ENCODE measurements around the gene FAM170B.

The FAM170B gene

DNA sequence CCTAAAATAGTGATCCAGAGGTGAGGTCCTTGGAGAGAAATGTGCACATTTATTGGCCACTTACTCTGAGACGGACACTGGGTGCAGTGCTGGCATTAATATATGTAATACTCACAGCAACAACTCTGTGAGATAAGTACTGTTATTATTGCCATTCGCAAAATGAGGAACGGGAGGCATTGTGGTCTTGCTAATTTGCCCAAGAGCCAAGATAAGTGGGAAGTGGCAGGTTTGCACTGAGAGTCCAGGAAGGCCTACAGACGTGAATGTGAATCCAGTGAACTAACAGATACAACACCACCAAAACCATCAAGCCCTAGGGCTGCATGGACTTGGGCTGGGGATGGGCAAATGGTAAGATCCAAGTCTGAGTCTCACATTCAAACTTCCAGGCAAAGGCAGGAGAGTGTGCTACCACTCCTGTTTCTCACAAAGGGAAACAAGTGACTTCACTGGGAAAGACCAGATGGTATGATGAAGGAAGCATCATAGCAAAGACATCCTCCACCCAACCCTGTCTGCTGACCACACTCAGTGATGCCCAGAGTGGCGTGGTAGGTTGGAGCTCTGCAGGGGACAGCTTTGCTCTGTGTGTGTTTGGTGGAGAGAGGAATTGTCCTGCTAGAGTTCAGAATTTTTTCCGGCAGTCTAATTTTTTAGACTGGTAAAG, 35.1 kb upstream of the FAM170B start:
- no peak for DNase-seq

DNA sequence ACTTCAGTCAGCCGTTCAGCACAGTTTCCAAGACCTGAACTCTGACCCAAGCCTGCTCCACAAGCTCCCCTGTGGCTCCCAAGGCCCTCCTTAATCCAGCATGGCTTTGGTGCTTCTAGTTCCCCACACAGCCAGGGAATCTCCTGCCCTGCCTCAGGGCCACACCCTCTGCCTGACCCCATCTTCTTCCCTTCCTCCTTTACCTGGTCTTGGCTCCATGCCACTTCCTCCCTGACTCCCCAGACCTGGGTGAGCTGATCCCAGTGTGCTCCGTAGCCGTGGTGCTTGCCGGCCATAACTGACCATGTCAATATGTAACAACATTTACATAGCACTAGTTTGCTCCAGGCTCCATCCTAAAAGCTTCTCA, 34.3 kb upstream of the FAM170B start:
- DNase-seq: no peak

DNA sequence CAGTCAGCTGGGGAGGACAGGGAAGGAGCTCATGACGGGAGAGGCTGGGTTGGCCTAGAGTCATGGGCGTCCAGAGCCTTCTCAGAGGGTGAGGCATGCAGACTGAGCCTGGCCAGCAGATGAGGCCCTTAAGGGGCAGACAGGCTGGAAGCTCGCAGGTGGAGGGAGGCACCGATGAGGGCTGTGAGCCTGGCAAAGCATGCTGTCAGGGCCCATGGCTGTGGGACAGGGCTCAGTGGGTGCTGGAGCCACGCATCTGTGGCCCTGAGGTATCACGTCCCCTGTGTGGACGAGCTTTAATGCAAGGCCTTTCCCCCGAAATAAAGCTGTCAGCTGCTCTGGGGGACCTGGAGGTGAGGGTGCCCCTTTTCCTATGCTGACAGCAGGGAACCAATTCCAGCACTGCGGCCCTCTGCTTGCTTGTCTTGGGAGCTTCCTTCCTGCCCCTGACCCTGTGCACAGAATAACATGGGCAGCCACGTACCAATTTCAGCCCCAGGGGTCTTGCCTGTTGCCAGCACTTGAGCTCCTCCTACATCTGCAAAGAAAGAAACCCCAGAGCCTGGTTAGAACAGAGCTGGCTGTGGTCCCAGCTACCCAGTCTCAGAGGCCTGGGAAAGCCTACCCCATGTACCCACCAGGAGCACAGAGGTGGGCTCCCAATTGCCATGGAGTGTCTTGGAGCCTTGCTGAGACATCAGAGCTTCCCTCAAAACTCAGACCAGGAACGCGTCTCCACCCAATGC, 33.8 kb upstream of the FAM170B start:
- DNase-seq: no peak

DNA sequence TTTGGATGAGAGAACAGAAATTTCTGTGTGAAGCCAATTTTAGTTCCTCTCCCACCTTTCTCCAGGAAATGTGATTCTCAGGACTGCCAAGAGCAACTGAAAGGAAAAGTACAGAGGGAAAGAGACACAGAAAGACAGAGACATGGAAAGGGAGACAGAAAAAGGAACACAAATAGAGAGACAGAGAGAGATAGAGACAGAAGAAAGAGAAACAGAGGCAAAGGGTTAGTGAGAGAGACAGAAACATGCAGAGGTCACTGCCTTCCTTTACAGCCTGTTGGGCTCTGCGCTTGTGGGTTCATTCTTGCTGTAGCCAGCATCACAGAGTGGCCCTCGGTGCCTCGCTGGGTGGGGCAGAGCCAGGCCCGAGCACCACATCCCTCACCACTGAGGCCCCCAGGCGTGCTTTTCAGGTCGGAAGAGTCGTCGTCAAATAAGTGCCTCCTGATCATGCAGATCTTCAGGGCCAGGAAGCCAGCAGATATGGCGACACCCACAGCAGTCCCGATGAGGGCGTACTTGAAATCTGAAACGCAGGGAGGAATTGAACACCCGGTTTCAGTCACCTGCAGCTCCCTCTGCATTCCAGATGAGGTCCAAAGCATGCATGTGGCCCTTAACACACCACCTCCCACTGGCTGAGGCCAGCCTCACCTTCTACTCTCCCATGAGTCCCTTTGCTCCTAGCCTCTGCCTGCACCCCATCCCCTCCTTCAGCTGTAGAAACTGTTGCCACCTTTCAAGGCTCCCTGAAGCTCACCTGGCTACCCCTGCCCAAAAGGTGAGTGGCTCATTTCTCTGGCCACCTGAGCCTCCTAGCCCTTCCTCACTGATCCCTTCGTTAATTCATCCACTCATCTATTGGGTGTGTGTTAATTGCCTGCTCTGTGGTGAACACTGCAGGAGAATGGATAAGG, 32.9 kb upstream of the FAM170B start:
- DNase-seq: no peak

DNA sequence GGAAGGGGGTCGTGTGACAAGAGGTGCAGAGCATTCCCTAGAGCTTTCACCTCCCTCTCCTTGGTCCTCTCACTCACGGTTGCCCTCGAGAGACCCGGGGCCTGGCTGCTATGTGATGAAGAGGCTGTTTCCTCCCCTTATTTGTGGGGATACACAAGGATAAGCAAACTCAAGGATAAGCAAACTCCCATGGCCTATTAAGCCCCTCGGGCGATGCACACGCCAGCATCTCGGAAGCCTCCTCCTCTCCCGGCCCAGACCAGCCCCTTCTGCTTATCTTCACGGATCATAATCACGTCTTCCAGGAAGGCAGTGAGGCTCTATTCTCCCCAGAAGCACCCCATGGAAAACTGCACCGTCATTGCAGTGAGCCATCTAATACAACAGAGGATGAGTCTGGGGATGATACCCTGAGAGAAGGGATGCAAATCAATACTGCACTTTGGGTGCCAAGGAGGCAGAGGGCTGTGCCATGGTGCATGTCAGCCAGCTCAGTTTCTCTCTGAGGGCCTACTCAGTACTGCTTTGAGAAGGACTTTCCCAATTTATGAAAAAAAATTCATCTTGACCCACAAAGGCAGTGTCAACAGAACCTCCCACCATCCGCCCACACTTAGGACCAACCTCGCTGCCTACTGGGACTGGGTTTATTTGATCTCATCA, 32.1 kb upstream of the FAM170B start:
- DNase-seq: no peak

DNA sequence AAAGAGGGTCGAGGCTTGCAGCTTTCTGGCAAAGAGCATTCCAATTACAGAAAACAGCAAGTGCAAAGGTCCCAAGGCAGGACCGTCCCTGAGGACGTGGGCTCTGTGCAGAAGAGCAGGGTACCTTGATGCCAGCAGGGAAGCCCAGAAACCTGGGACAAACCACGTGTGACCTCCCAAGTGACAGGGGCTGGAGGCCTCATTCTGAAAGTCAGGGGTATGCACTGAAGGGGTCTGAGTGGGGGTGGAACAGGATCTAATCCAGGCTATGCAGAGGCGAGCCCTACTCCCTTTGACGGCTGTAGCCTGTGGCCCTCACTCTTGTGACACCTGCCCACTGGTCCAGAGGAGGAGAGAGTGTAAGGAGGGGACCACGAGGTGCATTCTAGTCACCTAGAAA, 31.4 kb upstream of the FAM170B start:
- no peak for DNase-seq

DNA sequence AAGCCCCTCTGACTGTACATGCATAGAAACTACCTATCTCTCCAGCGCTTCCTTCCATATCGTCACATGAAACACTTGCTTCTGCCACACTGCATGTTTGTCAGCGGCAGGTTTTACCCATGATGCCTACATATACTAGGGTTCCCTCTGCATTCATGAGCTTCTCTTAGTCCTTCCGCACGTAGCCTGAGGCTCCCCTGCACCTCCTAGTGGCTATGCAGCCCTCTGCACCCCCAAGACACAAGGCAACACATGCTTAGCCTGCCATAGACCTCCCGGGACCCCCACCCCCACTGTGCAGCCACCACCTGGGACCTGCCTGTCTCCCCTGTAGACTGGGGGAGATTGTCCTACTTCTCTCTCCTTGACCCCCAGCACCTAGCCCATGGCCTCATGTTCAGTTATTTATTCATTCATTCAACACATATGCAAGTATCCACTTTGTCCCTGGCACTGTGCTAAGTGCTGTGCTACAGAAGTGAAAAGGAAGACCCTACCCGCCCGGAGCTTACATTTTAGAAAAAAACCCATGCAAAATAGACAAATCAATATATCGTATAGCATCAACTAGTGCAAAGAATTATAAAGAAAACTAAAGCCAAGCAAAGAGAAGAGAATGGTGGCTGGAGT, 30.9 kb upstream of the FAM170B start:
- no peak for DNase-seq

DNA sequence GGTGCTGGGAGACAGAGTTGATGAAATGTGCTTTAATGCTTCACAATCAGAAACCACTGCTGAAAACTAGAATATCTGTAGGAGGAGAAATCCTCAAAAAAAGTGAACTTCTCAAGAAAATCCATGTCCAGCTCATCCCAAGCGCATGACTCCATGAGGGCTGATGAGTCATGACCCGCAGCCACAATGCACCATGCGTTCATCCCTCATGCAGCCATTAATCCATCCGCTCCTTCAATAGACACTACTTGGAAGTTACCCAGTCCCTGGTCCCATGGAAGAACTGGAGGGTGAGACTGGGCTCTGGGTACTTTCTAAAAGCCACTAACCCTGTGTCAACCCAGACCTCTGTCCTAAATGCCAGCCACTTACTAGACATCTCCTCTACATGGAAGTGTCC, 29.9 kb upstream of the FAM170B start:
- DNase-seq: no peak

DNA sequence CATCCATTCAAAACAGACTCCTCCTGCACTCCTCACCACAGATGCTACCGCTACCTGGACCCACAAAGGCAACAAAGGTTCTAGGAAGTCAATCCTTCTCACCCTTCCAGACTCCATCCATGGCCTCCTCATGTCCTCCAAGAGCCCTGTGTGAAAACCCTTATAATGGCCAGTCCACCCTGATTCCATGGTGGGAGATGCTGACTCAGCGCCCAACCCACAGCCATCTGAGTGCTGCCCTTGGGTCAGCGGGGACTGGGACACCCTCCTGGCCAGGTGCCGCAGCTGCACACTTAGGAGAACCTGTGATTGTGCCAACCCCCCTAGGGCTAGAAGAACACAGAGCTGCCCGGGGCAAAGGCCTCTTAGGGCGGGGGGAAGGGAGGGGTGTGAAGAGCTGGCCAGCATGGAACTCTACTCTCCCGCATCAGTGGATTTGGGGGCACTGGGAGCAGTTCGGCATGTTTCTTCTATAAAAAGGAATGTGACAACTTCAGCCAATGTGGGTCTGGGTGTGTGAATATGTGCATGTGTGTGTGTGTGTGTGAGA, 29.0 kb upstream of the FAM170B start:
- no peak for DNase-seq

DNA sequence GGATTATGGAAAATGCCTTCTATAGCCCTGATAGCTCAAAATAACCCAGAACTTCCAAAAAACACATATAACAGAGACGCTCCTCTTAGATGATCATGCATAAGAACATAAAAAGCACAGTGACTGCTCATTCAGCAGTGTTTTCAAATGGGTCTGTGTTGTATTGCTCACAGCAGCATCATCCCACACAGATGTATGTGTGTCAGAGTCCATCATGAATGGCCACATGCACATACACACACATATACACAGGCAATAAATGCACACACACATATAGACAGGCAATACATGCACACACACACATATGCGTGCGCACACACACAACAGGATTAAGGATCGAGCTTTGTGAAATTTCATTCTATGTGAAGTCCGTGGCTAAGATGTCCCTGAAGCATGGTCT, 28.2 kb upstream of the FAM170B start:
- no peak for DNase-seq

DNA sequence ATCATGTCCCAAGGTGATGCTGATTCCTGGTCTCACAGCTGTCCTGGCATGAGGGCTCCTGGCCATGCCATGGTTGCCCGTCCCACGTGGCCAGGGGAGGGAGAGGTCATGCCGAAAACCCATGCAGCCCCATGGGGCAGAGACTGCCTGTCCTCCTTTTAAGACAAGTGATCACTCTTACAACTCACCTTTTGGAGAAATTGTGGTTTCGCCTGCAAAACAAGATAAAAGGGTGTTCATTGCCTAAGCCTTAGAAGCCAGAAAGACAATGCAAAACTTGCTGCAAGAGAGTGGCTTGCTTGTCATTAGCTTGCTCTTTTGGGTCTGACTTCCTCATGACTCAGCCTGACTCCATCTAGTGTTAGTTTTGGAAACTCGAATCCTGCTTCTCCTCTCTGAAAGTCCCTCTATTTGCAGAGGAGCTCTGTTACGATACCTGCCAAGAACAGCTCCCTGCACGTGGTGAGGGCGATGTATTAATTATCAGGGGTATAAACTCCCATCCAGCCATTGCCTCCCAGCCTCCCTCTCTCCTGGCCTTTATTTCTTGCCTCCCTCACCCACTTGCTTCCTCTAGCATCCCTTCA, 27.7 kb upstream of the FAM170B start:
- DNase-seq: no peak

DNA sequence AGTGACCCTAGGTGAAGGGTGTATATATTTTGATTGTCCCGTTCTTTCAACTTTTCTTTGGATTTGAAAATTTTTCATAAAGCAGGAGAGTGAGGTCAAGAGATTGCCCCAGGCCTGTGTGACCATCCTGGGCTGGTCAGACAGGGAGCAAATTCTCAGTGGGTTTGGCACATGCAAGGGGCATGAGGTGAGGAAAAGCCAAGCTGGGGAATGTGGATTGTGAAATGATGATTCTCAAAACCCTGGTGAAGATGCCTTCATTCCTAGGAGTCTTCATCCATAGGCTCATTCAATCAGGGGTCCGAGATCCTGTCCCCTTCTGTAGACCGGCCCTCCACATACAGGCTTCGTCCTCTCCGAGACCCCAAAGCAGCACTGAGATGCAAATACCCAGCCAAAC, 27.0 kb upstream of the FAM170B start:
- no peak for DNase-seq

DNA sequence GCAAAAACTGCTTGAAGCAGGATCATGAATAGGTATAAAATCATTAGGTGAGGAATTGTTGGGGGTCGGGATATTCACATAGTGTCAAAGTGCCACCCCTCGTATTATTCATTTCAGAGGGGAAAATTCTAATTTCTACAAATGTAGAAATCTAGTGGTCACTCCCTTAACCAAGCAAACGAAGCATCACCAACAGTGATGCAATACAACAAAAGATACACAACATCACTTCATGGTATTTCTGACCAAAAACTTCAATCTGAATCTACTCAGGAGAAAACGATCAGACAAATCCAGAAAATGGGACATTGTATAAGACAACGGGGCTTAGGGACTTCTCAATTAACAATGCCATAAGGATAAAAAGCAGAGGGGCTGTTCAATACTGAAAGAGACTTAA, 26.3 kb upstream of the FAM170B start:
- DNase-seq: no peak

DNA sequence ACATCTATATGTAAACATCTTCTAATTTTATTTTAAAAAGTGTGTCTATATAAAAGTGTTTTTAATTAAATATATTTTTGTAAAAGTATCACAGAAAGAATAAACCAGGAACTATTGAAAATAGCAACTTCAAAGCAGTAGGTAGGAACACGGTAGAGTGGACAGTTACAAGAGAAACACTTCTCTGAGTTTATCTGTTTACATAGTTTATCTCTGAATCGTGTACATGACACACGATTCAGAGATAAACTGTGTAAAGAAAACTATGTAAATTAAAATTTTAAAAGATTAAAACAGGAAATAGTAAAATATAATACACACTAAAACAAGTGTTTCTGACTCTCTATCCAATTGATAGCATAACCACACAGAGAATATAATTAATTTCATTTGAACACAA, 25.1 kb upstream of the FAM170B start:
- no peak for DNase-seq

DNA sequence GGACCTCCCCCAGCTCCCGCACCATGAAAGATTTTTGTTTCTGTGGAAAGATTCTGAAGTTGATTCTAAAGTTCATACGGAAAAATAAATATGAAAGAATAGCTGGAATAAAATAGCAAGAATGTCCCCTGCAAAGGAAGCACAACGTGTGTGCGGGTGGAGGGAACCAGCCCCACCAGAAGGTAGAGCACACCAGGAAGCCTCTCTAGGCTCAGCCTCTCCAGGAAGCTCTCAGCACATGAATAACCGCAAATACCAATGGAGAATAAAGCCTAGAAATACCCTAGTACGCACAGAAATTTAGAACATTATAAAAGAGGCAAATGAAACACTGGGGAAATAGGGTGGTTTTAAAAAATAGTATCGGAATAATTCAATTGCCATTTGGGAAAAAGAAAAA, 24.6 kb upstream of the FAM170B start:
- no peak for DNase-seq

DNA sequence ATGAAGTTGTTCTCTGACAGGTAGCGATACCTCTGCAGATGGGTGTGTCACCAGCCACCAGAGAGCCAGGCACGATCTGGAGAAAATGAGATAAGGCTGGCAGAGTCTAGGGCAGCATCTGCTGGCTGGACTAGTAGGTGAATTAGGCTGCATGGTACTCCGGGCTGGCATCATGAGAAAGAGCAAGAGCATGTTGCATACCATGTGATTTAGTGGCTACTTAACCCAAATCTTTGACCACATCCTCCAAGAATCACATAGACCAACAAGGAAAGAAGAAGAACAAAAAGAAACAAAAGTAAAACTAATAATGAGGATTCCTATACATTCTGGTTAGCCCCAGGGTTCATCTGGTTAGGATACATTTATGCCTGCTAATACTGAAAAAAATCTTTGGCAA, 23.4 kb upstream of the FAM170B start:
- DNase-seq: no peak

DNA sequence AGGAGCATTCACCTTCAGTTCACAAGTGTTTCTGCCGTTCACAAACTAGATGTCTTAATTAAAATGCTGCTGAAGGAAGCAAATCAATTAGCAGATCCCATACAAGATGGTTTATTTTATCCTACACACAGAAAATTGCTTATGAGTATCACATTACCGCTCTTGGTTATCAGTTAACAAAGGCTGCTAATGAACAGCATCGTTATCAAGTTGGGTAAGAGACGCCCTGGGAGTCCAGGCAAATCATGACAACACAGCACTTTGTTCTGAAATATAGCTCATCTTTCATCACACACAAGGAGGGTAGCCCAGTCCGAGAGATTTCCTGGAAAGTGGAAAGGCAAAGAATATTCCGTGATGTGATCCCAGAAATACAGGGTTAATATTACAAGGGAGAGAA, 20.8 kb upstream of the FAM170B start:
- no peak for DNase-seq

DNA sequence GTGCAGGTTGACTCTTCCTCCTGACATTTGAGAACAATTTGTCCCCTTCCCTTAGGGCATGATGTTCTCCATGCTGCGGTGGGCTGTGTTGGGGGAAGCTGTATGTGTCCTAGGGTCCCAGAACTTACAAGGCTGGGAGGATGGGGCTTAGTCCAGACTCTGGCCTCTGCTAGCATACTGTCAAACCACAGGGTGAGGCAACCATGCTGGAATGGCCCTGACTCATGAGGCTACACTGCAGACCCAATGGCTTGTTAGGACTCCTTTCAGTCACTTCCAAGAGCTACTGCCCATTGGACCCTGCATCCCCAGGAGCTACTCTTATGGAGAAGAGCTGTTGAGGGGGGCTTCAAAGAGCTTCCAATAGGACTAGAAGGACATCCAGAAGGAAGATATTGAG, 20.1 kb upstream of the FAM170B start:
- no peak for DNase-seq

DNA sequence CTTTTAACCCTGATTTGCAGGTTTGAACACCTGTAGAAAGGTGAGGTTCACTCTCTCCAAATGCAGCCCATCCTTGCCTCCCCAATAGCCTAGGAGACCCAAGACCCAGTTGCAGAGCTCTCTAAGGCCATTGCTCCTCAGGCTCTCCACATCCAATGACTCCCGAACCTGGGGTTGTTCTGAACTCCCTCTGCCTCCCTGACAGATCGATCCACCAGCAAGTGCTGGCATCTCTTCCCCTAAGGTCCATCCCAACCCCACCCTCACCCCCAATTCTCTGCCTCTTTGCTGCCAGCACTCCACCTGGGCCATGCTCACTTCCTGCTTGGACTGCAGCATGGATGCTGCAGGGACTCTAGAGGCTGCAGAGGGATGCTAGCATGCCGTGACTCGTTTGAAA, 19.3 kb upstream of the FAM170B start:
- no peak for DNase-seq

DNA sequence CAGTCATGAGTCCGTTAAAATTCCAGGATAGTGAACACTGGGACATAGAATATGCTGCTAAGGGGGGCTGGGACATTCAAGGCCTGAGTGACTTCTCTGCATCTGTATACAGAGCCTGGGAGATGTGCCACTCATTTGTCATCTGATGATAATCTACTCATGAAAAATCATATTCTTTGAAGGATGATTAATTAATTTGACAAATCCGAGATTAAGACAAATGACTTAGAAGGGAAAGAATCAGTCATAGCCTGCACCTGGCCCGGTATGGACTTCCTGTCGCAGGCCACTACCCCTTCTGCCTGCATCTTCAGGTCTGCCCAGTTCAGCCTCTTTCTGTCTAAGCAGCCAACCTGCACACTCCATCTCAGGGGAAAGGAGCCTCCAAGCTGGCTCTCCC, 18.8 kb upstream of the FAM170B start:
- DNase-seq: no peak

DNA sequence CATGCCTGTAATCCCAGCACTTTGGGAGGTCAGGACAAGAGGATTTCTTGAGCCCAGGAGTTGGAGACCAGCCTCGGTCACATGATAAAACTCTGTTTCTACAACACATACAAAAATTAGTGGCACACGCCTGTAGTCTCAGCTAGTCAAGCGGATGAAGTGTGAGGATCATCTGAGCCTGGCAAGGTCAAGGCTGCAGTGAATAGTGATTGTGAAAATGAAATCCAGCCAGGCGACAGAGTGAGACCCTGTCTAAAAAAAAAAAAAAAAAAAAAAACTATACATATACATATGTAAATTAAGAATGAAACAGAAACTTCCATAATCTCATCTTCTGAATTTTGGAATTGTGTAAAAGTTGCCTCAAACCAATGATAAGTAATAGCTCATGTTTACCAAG, 18.2 kb upstream of the FAM170B start:
- DNase-seq: no peak

DNA sequence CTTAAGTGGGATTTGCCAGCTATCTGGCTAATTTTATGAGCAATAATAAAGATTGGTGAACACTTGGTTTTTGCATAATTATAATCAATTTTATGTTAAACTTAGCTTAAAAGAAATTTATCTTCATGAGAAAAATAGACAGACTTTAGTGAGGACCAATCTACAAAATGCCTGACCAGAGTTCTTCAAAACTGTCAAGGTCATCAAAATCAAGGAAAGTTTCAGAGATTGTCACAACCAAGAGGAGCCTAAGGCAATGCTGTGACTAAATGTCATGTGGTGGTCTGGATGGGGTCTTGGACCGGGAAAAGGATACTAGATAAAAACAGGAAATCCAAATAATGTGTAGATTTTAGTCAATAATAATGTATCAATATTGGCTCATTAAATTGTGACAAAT, 17.7 kb upstream of the FAM170B start:
- DNase-seq: no peak
